Measurements from ENCODE around the gene HELZ.

The HELZ gene

DNA sequence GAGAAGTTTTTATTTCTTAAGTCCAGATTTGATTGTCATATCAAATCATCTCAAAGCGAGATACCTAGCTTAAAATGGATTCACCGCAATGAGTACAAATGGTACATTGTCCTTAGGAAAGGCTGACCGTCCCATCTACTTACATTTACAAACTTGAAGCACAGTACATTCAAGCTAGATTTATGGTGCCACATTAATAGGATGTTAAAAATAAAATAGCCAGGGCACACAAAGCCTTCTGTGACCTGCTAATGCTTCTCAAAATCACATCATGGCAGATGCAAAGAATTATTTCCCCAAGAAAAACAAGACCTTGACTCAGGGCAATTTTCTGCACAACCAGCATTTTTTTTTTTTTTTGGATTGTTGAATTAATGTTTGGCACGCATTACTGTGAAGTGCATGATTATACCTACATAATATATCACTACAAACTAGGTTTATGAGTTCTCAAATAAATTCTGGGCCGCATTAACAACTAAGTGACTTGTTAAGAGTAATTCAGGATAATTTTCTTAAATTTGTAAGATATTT, 175.3 kb downstream of the HELZ start:
- no peak for DNase-seq

- no peak for DNase-seq
Measured at GRCh38 chr17:67068999-67069398, 176.0 kb downstream of the HELZ start.

DNA sequence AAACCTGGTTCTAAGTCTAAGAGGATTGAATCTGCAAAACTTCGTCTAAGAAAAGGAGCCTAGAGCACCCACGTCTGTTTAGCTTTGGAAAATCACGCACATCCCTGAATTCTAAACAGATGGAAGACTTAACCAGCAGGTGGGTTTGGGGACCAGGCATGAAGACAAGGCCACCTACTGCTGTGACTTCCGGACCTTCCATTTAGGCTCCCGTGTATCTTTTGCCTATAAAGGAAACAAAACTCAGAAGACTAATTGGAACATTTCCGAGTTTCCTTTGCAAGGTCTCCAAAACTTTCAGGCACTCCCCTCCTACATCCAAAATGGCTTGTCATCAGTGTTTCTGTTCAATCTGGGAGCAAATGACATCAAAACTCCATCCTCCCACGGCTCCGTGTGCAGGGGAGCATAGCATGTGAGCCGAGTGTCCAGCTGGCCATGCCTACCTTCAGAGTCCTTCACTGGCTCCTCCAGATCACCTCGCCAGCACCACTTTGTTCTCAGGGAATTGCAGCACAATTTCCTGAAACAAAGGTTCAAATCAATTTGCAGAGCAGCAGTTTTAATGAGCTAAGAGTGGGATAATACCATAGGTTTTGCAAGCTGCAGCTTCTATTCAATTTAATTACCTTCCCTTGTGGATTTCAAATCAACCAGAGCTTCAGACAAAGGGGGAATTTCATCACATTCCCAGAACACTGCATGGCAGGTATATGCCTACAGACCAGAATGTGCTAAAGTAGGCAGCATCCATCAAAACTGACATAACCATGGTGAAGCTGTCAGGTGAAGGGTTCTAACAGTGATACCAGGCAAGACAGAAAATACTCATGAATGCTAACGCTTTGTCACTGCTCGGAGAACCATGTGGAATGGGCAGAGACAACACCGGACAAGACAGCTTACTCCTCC, 177.2 kb downstream of the HELZ start:
- DNase-seq: no peak

GRCh38 chr17:67066717-67067116, 178.3 kb downstream of the HELZ start:
- DNase-seq: no peak

- DNase-seq: no peak
Measured at GRCh38 chr17:67063141-67063540, 181.9 kb downstream of the HELZ start.

- no peak for DNase-seq
Measured at GRCh38 chr17:67059372-67059771, 185.6 kb downstream of the HELZ start.

GRCh38 chr17:67058036-67058435, 187.0 kb downstream of the HELZ start:
- DNase-seq: no peak

- no peak for DNase-seq
Measured at GRCh38 chr17:67056746-67057490, 188.1 kb downstream of the HELZ start.

- DNase-seq: no peak
Measured at GRCh38 chr17:67055811-67056745, 188.9 kb downstream of the HELZ start.

- DNase-seq: no peak
Measured at GRCh38 chr17:67055041-67055443, 190.0 kb downstream of the HELZ start.

- DNase-seq: no peak
Measured at GRCh38 chr17:67054608-67055007, 190.4 kb downstream of the HELZ start.

DNA sequence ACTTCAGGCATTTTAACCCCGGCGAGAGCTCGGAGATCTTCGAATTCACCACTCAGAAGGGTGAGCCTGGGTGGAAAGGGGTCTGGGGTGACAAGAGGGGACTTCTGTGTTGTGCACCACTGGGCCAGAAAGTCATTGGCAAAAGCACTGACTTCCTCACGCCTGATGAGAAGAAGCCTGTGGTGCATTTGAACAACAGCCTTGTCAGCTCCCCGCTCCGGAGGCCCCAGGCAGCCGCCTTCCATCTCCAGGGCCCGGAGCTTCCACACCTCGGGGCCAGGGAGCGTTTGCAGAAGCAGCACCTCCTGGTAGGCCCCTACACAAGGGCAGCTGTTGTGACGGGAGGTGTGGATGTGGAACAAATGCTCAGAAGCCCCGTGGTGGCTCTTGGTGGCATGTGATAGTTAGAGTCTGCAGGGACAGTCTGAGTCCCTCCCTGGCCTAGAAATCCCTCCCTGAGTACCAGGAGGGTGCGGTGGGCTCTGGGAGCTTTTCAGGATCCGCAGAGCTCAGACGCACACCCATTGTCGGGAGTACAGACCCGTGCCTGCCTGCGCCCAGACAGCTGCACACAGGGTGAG, 190.9 kb downstream of the HELZ start:
- no peak for DNase-seq

DNA sequence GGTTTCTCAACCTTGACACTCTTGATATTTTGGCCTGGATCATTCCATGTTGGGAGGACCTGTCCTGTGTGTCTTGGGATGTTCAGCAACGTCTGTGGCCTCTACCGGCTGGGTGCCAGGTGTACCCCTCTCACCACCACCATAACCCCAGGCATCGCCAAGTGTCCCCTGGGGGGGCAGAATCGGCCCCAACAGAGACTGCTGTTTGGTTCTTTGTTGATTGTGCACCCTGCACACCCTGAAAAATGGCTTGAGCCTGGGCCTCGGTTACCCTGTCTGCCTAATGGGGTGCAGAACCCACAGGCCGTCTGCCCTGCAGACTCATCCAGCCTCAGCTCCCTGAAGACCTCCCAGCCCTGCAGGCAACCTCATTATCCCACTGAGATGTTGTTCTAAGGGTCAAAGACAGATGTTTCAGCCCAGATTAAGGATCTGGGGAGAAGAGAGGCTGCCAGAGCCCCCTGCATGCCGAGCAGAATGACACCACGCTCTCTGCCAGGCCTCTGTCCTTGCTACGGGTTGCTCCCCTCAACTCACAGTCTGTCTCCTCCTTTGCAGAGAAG, 191.5 kb downstream of the HELZ start:
- DNase-seq: no peak

DNA sequence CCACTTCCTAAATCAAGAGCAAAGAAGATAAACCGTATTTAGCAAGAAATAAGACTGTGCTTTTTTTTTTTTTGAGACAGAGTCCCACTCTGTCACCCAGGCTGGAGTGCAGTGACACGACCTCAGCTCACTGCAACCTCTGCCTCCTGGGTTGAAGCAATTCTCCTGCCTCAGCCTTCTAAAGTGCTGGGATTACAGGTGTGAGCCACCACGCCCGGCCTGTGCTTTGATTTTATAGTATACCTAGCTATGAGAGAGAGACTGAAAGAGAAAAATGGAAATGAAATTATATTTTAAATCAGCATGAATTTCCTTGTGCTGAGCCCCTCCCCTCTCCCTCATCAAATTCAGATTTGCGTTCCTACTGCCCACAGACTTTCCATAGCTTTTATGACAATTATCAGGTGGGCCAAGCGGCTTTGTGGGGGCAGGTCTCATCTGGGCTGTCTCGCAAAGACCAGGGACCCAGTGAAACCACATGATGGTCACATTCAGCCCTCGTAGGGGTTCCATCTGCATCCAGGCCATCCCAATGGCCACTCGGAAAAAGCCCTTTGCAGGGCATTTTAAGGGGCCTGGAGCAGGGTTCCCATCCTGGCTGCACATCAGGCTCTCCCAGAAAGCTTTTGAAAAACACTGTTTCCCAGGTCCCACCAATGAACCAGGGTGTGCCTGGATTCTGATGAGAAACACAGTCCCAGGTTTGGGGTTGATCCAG, 192.1 kb downstream of the HELZ start:
- DNase-seq: no peak

DNA sequence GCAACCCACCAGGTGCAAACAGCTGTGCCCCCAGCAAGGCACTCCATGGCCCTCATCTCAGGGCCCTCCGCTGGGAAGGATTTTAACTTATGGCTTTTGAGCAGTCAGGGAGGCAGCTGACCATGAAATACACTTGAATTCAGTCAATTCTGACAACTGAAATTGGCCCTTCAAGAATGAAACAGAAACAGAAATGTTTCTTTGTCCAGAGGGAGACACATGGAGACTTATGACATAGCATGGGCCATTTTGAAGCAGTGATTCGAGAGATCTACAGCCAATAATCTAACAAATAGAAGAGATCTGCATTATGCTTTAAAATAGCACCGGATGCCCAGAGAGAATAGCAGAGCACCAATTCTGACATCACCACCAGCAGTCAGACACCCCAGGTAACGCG, 193.2 kb downstream of the HELZ start:
- DNase-seq: no peak

GRCh38 chr17:67051155-67051538, 193.8 kb downstream of the HELZ start:
- DNase-seq: no peak

DNA sequence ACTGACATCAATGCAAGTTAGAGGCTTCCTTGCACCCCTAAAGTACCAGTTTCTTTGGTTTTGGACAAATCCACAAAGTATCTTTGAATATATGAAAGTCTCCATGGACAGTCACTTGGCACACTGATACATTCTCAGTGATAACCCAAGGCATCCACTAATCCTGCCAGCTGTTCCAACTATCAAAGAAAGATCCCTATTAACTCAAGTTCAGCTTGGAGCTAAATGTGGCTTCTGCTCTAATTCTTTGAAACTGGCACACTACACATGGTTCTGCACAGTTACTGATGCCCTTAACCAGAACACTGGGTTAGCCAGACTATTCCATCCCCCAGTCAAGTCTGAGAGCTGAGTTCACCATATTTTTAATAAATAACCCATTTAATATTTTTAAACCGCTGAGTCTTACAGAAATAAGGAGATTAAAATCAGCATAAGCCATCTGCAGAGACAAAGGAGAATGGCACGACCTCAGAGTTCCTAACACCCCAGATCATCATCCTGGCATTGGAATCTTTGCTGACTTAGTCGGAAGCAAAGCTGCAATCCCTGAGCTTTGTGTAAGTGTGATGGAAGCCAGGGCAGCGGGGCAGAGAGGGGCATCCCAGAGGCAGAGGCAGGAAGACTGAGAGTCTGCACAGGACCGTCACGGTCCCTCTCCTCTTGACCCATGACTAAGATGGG, 194.4 kb downstream of the HELZ start:
- no peak for DNase-seq

DNA sequence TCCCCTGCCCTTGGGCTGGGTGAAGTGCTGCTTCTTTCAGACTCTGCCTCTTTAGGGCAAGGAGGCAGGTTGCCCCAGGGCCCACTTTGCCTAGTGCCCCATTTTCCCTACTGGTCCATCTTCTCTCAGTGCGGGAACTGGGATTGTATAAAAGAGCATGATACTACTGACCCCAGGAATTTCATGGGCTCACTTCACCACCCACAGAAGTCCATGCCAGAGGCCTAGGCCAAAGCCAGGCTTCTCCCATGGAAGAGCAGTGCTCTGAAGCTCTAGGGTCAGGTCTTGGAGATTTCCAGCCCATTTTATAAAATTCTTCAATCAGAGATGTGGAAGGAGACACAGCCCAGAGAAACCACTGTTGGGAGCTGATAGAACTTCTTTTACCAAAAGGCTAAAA, 194.9 kb downstream of the HELZ start:
- DNase-seq: no peak

DNA sequence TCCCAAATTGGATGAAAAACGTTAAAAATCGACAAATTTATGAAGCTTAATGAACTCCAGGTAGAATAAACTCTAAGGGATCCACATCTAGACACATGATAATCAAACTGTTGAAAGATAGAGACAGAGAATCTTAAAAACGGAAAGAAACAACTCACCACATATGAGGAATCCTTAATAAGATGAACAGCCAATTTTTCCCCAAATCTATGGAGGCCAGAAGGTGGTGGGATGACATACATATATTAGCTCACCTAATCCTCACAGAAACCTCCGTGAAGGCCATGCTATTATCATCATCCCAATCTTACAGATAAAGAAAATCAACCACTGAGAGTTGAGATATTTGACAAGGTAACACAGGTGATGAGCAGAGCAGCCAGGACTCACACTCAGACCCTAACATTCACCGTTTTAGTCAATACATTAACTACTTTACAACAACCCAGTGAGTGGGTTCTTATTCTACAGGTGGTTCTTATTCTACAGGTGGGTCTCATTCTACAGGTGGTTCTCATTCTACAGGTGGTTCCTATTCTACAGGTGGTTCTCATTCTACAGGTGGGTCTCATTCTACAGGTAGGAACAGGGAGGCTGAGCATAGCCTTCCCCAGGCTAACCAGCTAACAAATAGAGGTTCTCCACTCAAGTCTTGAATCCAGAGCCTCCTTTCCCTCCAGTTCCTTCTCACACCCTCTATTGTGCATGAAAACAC, 195.8 kb downstream of the HELZ start:
- DNase-seq: no peak

GRCh38 chr17:67047382-67047781, 197.6 kb downstream of the HELZ start:
- no peak for DNase-seq
